HFFc6 (cell line): Measurements from ENCODE around the gene SCN4B. TPM values are rescaled to one million over a fixed set of nuclear protein-coding genes. Genes with fewer than 3 reads are reported as not detected.

Experiments used
- DNase-seq: peaks from one replicate; pipeline ENCODE4 v3.0.0-alpha.2; 2018
- H3K27ac Mint-ChIP-seq: 2 replicates; pipeline ENCODE4 v1.8.0; 2020; ENCODE audit warnings: mild to moderate bottlenecking, mixed read lengths
- H3K27me3 Mint-ChIP-seq: 2 replicates; pipeline ENCODE4 v1.8.0; 2021; ENCODE audit warnings: mild to moderate bottlenecking, moderate library complexity, mixed read lengths; ENCODE audit not compliant: insufficient read depth
- H3K36me3 Mint-ChIP-seq: 2 replicates; pipeline ENCODE4 v1.8.0; 2021; ENCODE audit warnings: low read depth, mixed read lengths
- H3K4me1 Mint-ChIP-seq: 2 replicates; pipeline ENCODE4 v1.8.0; 2020; ENCODE audit warnings: low read depth, mixed read lengths
- H3K4me3 Mint-ChIP-seq: 2 replicates; pipeline ENCODE4 v1.8.0; 2020; ENCODE audit warnings: mild to moderate bottlenecking, moderate library complexity, mixed read lengths
- H3K9me3 Mint-ChIP-seq: 2 replicates; pipeline ENCODE4 v1.8.0; 2020; ENCODE audit warnings: mild to moderate bottlenecking, mixed read lengths
- CTCF ChIP-seq: fragments of 200-600 bp; sonication (generic); IDR thresholded peaks from 2 replicates; pipeline ENCODE4 v1.5.0; 2021; ENCODE audit warnings: antibody characterized with exemption, mild to moderate bottlenecking
- total RNA-seq, 6 experiments: library from RNA; stranded (reverse); fragmentation: NEBNext Ultra II Directional; extraction: Animal tissue kit (Norgen Biotek cat#: 25700); gene quantifications; 2 replicates in 1 of 6; 3 replicates in 5 of 6; pipeline ENCODE4 v1.2.3, GENCODE V29; 2021

Gene SCN4B
- total RNA-seq, 6 experiments from 2014 or later = 0.07 to 0.10 TPM; not detected in 4

DNA sequence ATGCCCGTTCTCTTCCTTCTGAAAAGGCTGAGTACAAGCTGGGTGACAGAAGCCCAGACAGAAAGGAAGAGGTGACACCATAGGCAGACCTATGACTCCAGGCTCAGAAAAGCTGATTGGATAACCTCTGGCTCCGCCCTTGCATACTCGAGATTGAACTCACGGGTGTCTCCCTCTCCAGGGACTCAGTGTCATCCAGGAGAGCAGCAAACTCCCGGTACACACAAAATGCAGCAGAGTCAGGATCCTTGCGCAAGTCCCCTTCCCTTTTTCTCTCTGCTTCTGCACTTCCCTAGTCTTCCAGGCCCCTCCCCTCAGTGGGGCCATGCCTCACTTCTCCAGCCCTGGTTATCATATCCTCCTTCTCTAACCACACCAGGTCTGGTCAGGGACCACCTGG is 9.8 kb downstream of the SCN4B start:
- no peaks in the 10 kb centered on the region for H3K36me3 Mint-ChIP-seq
- peaks cover 48% of the 10 kb centered on the region for H3K27me3 Mint-ChIP-seq
- H3K4me3 Mint-ChIP-seq = no peak overlapping the region
- H3K27ac Mint-ChIP-seq = no peak overlapping the region
- no peak for TF ChIP-seq CTCF
- H3K4me1 Mint-ChIP-seq = no peaks in the 10 kb centered on the region; the same call in 1 of the 2 replicates
- DNase-seq = no peak
- no peaks in the 10 kb centered on the region for H3K9me3 Mint-ChIP-seq

- DNase-seq = peak; percentile 21
- H3K9me3 Mint-ChIP-seq = no peaks in the 10 kb centered on the region
- H3K4me1 Mint-ChIP-seq = no peaks in the 10 kb centered on the region; the same call in 1 of the 2 replicates
- no peak overlapping the region for H3K27ac Mint-ChIP-seq
- H3K36me3 Mint-ChIP-seq = no peaks in the 10 kb centered on the region
- no peak overlapping the region for H3K4me3 Mint-ChIP-seq
- peaks cover 45% of the 10 kb centered on the region for H3K27me3 Mint-ChIP-seq
- no peak for TF ChIP-seq CTCF
Measured at GRCh38 chr11:118142081-118142480, 10.5 kb downstream of the SCN4B start.

DNA sequence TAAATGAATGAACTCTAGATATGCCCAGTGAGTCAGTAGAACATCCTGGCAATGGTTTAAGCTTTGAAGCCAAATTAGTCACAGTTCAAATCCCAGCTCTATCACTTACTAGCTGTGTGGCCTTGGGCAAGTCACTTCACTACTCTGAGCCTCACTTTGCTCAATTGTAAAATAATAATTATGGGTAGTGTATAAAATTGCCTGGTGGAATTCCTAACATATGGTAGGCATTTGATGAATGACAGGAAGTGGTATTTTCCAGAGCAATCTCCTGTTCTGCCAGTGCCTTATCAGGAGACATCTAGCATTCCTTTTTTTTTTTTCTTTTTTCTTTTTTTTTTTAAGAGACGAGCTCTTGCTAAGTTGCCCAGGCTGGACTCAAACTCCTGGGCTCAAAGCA is 13.0 kb downstream of the SCN4B start:
- no peak for DNase-seq
- no peaks in the 10 kb centered on the region for H3K9me3 Mint-ChIP-seq
- peaks cover 43% of the 10 kb centered on the region for H3K27me3 Mint-ChIP-seq
- no peaks in the 10 kb centered on the region for H3K36me3 Mint-ChIP-seq
- TF ChIP-seq CTCF = no peak
- no peaks in the 10 kb centered on the region; the same call in 1 of the 2 replicates for H3K4me1 Mint-ChIP-seq
- no peak overlapping the region for H3K27ac Mint-ChIP-seq
- H3K4me3 Mint-ChIP-seq = no peak overlapping the region

- Mint-ChIP-seq H3K4me3 (no peak overlapping the region), H3K36me3 (no peaks in the 10 kb centered on the region), H3K27me3 (peaks cover 42% of the 10 kb centered on the region), H3K9me3 (no peaks in the 10 kb centered on the region), H3K27ac (no peak overlapping the region), H3K4me1 (no peaks in the 10 kb centered on the region; the same call in 1 of the 2 replicates)
- no peak for TF ChIP-seq CTCF
- no peak for DNase-seq
Measured at GRCh38 chr11:118138839-118139420, 13.7 kb downstream of the SCN4B start.

GRCh38 chr11:118136801-118137200 is 15.8 kb downstream of the SCN4B start:
- H3K4me1 Mint-ChIP-seq = no peaks in the 10 kb centered on the region
- H3K27me3 Mint-ChIP-seq = peaks cover 44% of the 10 kb centered on the region
- H3K36me3 Mint-ChIP-seq = no peaks in the 10 kb centered on the region
- no peaks in the 10 kb centered on the region for H3K9me3 Mint-ChIP-seq
- no peak overlapping the region for H3K4me3 Mint-ChIP-seq
- no peak overlapping the region for H3K27ac Mint-ChIP-seq
- no peak for DNase-seq
- TF ChIP-seq CTCF = no peak
